Neural progenitor cell (in vitro differentiated cells): Measurements from ENCODE around the gene SPATA46. TPM values are rescaled to one million over a fixed set of nuclear protein-coding genes. Genes with fewer than 3 reads are reported as not detected.
A peak's percentile ranks its signal among the peaks of the same experiment; 100 is the strongest.
"Not testable (repeated sequence)": the region's sequence is repeated elsewhere in the genome, so short reads cannot be mapped to it uniquely, and the experiment has no call there.

Experiments
- DNase-seq: peaks from one replicate; pipeline ENCODE4 v3.0.0-alpha.2; 2016; ENCODE audit warnings: low spot score
- H2AFZ ChIP-seq: fragments of 200-600 bp; sonication (generic); replicated peaks from 2 replicates; pipeline ENCODE4 v1.6.1; 2016; ENCODE audit warnings: antibody characterized with exemption
- H3F3A ChIP-seq: fragments of 200-600 bp; sonication (generic); 2 replicates; pipeline ENCODE4 v1.6.1; 2016; ENCODE audit warnings: antibody characterized with exemption, low read depth
- H3K27ac ChIP-seq: fragments of 200-600 bp; sonication (generic); 2 replicates; pipeline ENCODE4 v1.5.1; 2016; ENCODE audit warnings: mild to moderate bottlenecking
- H3K27me3 ChIP-seq: fragments of 200-600 bp; sonication (generic); 2 replicates; pipeline ENCODE4 v1.6.1; 2016; ENCODE audit warnings: mild to moderate bottlenecking, moderate library complexity
- H3K36me3 ChIP-seq: fragments of 200-600 bp; sonication (generic); 2 replicates; pipeline ENCODE4 v1.5.1; 2016
- H3K4me1 ChIP-seq: fragments of 200-600 bp; sonication (generic); 2 replicates; pipeline ENCODE4 v1.6.1; 2016; ENCODE audit warnings: mixed run types
- H3K4me2 ChIP-seq: fragments of 200-600 bp; sonication (generic); 2 replicates; pipeline ENCODE4 v1.6.1; 2016
- H3K4me3 ChIP-seq: fragments of 200-600 bp; sonication (generic); 2 replicates; pipeline ENCODE4 v1.5.1; 2016
- H3K79me2 ChIP-seq: fragments of 200-600 bp; sonication (generic); 2 replicates; pipeline ENCODE4 v1.6.1; 2016; ENCODE audit warnings: low read depth
- H3K9ac ChIP-seq: fragments of 200-600 bp; sonication (generic); 2 replicates; pipeline ENCODE4 v1.6.1; 2016
- H3K9me3 ChIP-seq: fragments of 200-600 bp; sonication (generic); 2 replicates; pipeline ENCODE4 v1.5.1; 2016; ENCODE audit warnings: low read depth
- H4K20me1 ChIP-seq: fragments of 200-600 bp; sonication (generic); 2 replicates; pipeline ENCODE4 v1.6.1; 2016; ENCODE audit warnings: low read depth
- H3K27ac Mint-ChIP-seq: 3 replicates; pipeline ENCODE4 v1.8.0; 2021; ENCODE audit warnings: mixed read lengths
- H3K27me3 Mint-ChIP-seq: 2 replicates; pipeline ENCODE4 v1.8.0; 2022; ENCODE audit warnings: low read depth, mild to moderate bottlenecking, inconsistent platforms, moderate library complexity, mixed read lengths; ENCODE audit not compliant: insufficient read depth
- H3K36me3 Mint-ChIP-seq: 3 replicates; pipeline ENCODE4 v1.8.0; 2021; ENCODE audit warnings: mixed read lengths
- H3K4me1 Mint-ChIP-seq: 3 replicates; pipeline ENCODE4 v1.8.0; 2021; ENCODE audit warnings: mixed read lengths
- H3K4me3 Mint-ChIP-seq: 3 replicates; pipeline ENCODE4 v1.8.0; 2021; ENCODE audit warnings: mild to moderate bottlenecking, moderate library complexity, mixed read lengths
- H3K9me3 Mint-ChIP-seq: 3 replicates; pipeline ENCODE4 v1.8.0; 2020; ENCODE audit warnings: mixed read lengths
- CTCF ChIP-seq: fragments of 200-600 bp; sonication (generic); IDR thresholded peaks from 2 replicates; pipeline ENCODE4 v1.5.1; 2017; ENCODE audit warnings: antibody characterized with exemption, mild to moderate bottlenecking
- EZH2 ChIP-seq: fragments of 200-600 bp; sonication (generic); IDR thresholded peaks from 2 replicates; pipeline ENCODE4 v1.6.1; 2017; ENCODE audit warnings: antibody characterized with exemption, mild to moderate bottlenecking, moderate library complexity
- EZH2phosphoT487 ChIP-seq: fragments of 200-600 bp; sonication (generic); IDR thresholded peaks from 2 replicates; pipeline ENCODE4 v1.6.1; 2017; ENCODE audit warnings: antibody characterized with exemption
- total RNA-seq: library from RNA; depleted of rRNA; stranded (reverse); fragments of >200 nt; gene quantifications from 2 replicates; pipeline ENCODE4 v1.2.3, GENCODE V29; 2015; ENCODE audit warnings: low replicate concordance

Gene SPATA46
- total RNA-seq, 1 donor from 2014 or later, result not detected

GRCh38 chr1:162420120-162420519, 43.5 kb upstream of the SPATA46 start:
- H3K27ac ChIP-seq, result no peak overlapping the region
- H3K79me2 ChIP-seq, result no peaks in the 10 kb centered on the region
- no peaks in the 10 kb centered on the region for H4K20me1 ChIP-seq
- H3K36me3 ChIP-seq, result no peaks in the 10 kb centered on the region
- H3F3A ChIP-seq, result no peaks in the 10 kb centered on the region
- H3K9ac ChIP-seq, result no peak overlapping the region
- H3K27me3 Mint-ChIP-seq, result no peaks in the 10 kb centered on the region
- H3K4me3 Mint-ChIP-seq, result no peak overlapping the region
- H3K4me3 ChIP-seq, result no peak overlapping the region
- H2AFZ ChIP-seq, result no peak overlapping the region
- peaks cover 10% of the 10 kb centered on the region for H3K9me3 Mint-ChIP-seq
- TF ChIP-seq EZH2phosphoT487 (no peak), EZH2 (no peak), CTCF (no peak)
- no peak for DNase-seq
- no peaks in the 10 kb centered on the region for H3K4me1 ChIP-seq
- peaks cover 11% of the 10 kb centered on the region for H3K4me1 Mint-ChIP-seq
- no peaks in the 10 kb centered on the region for H3K27me3 ChIP-seq
- no peaks in the 10 kb centered on the region for H3K9me3 ChIP-seq
- no peak overlapping the region for H3K27ac Mint-ChIP-seq
- no peak overlapping the region for H3K4me2 ChIP-seq
- H3K36me3 Mint-ChIP-seq, result no peaks in the 10 kb centered on the region

GRCh38 chr1:162419450-162419931, 42.8 kb upstream of the SPATA46 start:
- not testable (repeated sequence) for H2AFZ ChIP-seq, H3F3A ChIP-seq, H3K36me3 ChIP-seq, H4K20me1 ChIP-seq, H3K27me3 ChIP-seq, H3K9ac ChIP-seq, H3K4me3 Mint-ChIP-seq, H3K79me2 ChIP-seq, H3K4me1 ChIP-seq, H3K27ac ChIP-seq, H3K27me3 Mint-ChIP-seq, H3K9me3 ChIP-seq, DNase-seq, H3K4me2 ChIP-seq, H3K36me3 Mint-ChIP-seq, H3K4me3 ChIP-seq
- peak overlapping the region; percentile 38 for H3K27ac Mint-ChIP-seq
- H3K9me3 Mint-ChIP-seq, result peaks cover 11% of the 10 kb centered on the region
- H3K4me1 Mint-ChIP-seq, result peaks cover 11% of the 10 kb centered on the region

- DNase-seq, H2AFZ ChIP-seq: not testable (repeated sequence)
These were observed 41.9 kb upstream of the SPATA46 start for GRCh38 chr1:162418584-162418983.

GRCh38 chr1:162417650-162418049, 41.0 kb upstream of the SPATA46 start:
- Histone ChIP-seq H3K79me2 (no peaks in the 10 kb centered on the region), H3K4me2 (no peak overlapping the region), H3F3A (no peaks in the 10 kb centered on the region), H2AFZ (no peak overlapping the region), H3K27me3 (no peaks in the 10 kb centered on the region), H3K27ac (no peak overlapping the region), H3K36me3 (no peaks in the 10 kb centered on the region), H3K4me1 (no peaks in the 10 kb centered on the region), H3K9ac (no peak overlapping the region), H3K9me3 (no peaks in the 10 kb centered on the region), H3K4me3 (no peak overlapping the region), H4K20me1 (no peaks in the 10 kb centered on the region)
- peak overlapping the region; percentile 34 for H3K27ac Mint-ChIP-seq
- TF ChIP-seq EZH2 (no peak), EZH2phosphoT487 (no peak), CTCF (no peak)
- H3K36me3 Mint-ChIP-seq, result no peaks in the 10 kb centered on the region
- no peak for DNase-seq
- H3K4me3 Mint-ChIP-seq, result no peak overlapping the region
- H3K4me1 Mint-ChIP-seq, result peaks cover 11% of the 10 kb centered on the region
- H3K27me3 Mint-ChIP-seq, result peaks cover 1% of the 10 kb centered on the region
- peaks cover 7% of the 10 kb centered on the region for H3K9me3 Mint-ChIP-seq

More at GRCh38 chr1:162418584-162418983, 41.9 kb upstream of the SPATA46 start:
- H3K9me3 Mint-ChIP-seq, H3K36me3 Mint-ChIP-seq, H3F3A ChIP-seq, H3K27me3 Mint-ChIP-seq, H3K9ac ChIP-seq, H4K20me1 ChIP-seq, H3K4me2 ChIP-seq, H3K4me3 ChIP-seq, H3K9me3 ChIP-seq, H3K27ac ChIP-seq, H3K79me2 ChIP-seq, H3K27ac Mint-ChIP-seq, H3K4me1 ChIP-seq, H3K36me3 ChIP-seq, H3K4me3 Mint-ChIP-seq, H3K27me3 ChIP-seq: not testable (repeated sequence)
- H3K4me1 Mint-ChIP-seq, result peaks cover 11% of the 10 kb centered on the region
